ENCODE results near the gene ASTE1. TPM values are rescaled to one million over a fixed set of nuclear protein-coding genes. Genes with fewer than 3 reads are reported as not detected.
"Not testable (repeated sequence)": the region's sequence is repeated elsewhere in the genome, so short reads cannot be mapped to it uniquely, and the experiment has no call there.

The ASTE1 gene
- total RNA-seq, 4 donors from 2014 or later = 1.6 to 5.5 (median 3.9) TPM

GRCh38 chr3:130979117-130979516 is 47.5 kb downstream of the ASTE1 start:
- Histone ChIP-seq H3K9me3 (no peaks in the 10 kb centered on the region), H3K4me3 (no peak overlapping the region), H3K36me3 (peaks cover 0 to 61% (median 0%) of the 10 kb centered on the region in 3 donors), H3K27ac (no peak overlapping the region), H3K4me1 (peaks cover 0 to 6% (median 0%) of the 10 kb centered on the region in 3 donors), H3K27me3 (no peaks in the 10 kb centered on the region)
- TF ChIP-seq POLR2A (IDR thresholded peaks at IDR 0.05) (no peak), CTCF (IDR thresholded peaks at IDR 0.05) (no peak)
- 85 to 86% methylated on average over 2 of the region's 2 CpGs for WGBS, 2 donors
- intact Hi-C loops (cut with DNase I) = no loop called here
- DNase-seq = no peak

- 78 to 89% methylated on average over 4 of the region's 4 CpGs for WGBS, 2 donors
- DNase-seq = no peak
- peaks cover 0 to 57% (median 0%) of the 10 kb centered on the region in 3 donors for H3K36me3 ChIP-seq
- H3K27ac ChIP-seq = no peak overlapping the region
- no peak overlapping the region for H3K4me3 ChIP-seq
- H3K4me1 ChIP-seq = peaks cover 0 to 6% (median 0%) of the 10 kb centered on the region in 3 donors
- no peaks in the 10 kb centered on the region for H3K9me3 ChIP-seq
- TF ChIP-seq CTCF (IDR thresholded peaks at IDR 0.05) (no peak), POLR2A (IDR thresholded peaks at IDR 0.05) (no peak)
- intact Hi-C loops (cut with DNase I) = no loop called here
- H3K27me3 ChIP-seq = no peaks in the 10 kb centered on the region
These were observed 49.9 kb downstream of the ASTE1 start for GRCh38 chr3:130976706-130977105.

- Histone ChIP-seq H3K4me3 (no peak overlapping the region), H3K9me3 (no peaks in the 10 kb centered on the region), H3K27ac (peak overlapping the region in 2 of 4 donors; percentile 10 to 35), H3K27me3 (no peaks in the 10 kb centered on the region), H3K4me1 (peaks cover 0 to 6% (median 0%) of the 10 kb centered on the region in 3 donors), H3K36me3 (peaks cover 0 to 57% (median 0%) of the 10 kb centered on the region in 3 donors)
- TF ChIP-seq POLR2A (IDR thresholded peaks at IDR 0.05) = no peak
- TF ChIP-seq CTCF (IDR thresholded peaks at IDR 0.05) = no peak
- intact Hi-C loops (cut with DNase I) = no loop called here
- WGBS, 2 donors = 32 to 73% methylated on average over 3 of the region's 3 CpGs
- DNase-seq = no peak
These were observed 51.4 kb downstream of the ASTE1 start for GRCh38 chr3:130975251-130975650.

- TF ChIP-seq POLR2A (IDR thresholded peaks at IDR 0.05) = no peak
- no peak for TF ChIP-seq CTCF (IDR thresholded peaks at IDR 0.05)
- H3K4me1 ChIP-seq = peaks cover 0 to 6% (median 0%) of the 10 kb centered on the region in 3 donors
- H3K27me3 ChIP-seq = no peaks in the 10 kb centered on the region
- no peaks in the 10 kb centered on the region for H3K9me3 ChIP-seq
- H3K36me3 ChIP-seq = peaks cover 0 to 57% (median 0%) of the 10 kb centered on the region in 3 donors
- no peak overlapping the region for H3K4me3 ChIP-seq
- intact Hi-C loops (cut with DNase I) = no loop called here
- no peak for DNase-seq
- H3K27ac ChIP-seq = peak overlapping the region in 1 of 4 donors; percentile 35
- 86 to 100% methylated on average over 2 of the region's 2 CpGs for WGBS, 2 donors
These were observed 52.4 kb downstream of the ASTE1 start for GRCh38 chr3:130974201-130974600.

GRCh38 chr3:130973406-130973805 is 53.2 kb downstream of the ASTE1 start:
- TF ChIP-seq POLR2A (IDR thresholded peaks at IDR 0.05) = no peak
- no peak for TF ChIP-seq CTCF (IDR thresholded peaks at IDR 0.05)
- intact Hi-C loops (cut with DNase I) = no loop called here
- H3K4me3 ChIP-seq = no peak overlapping the region
- WGBS, 2 donors = 88 to 89% methylated on average over 5 of the region's 5 CpGs
- H3K9me3 ChIP-seq = no peaks in the 10 kb centered on the region
- H3K27me3 ChIP-seq = no peaks in the 10 kb centered on the region
- H3K4me1 ChIP-seq = peaks cover 0 to 6% (median 0%) of the 10 kb centered on the region in 3 donors
- H3K36me3 ChIP-seq = peaks cover 0 to 63% (median 0%) of the 10 kb centered on the region in 3 donors
- no peak overlapping the region for H3K27ac ChIP-seq
- DNase-seq = no peak

- H3K27ac ChIP-seq; H3K4me3 ChIP-seq; H3K27me3 ChIP-seq; DNase-seq; H3K4me1 ChIP-seq; H3K9me3 ChIP-seq; intact Hi-C loops (cut with DNase I): not testable (repeated sequence)
- WGBS, 2 donors = 83 to 100% methylated on average over 2 of the region's 2 CpGs
- H3K36me3 ChIP-seq = peaks cover 0 to 65% (median 0%) of the 10 kb centered on the region in 3 donors
These were observed 54.0 kb downstream of the ASTE1 start for GRCh38 chr3:130972592-130972991.
